ENCODE measurements around the gene DOK6. TPM values are rescaled to one million over a fixed set of nuclear protein-coding genes. Genes with fewer than 3 reads are reported as not detected.

The DOK6 gene
- polyA plus RNA-seq, 1 donor = 3.7 TPM

GRCh38 chr18:69754108-69754507 lies 353.4 kb downstream of the DOK6 start:
- no peak for DNase-seq
- Histone ChIP-seq H3K9me3 (ENCODE audit: control insufficient read depth, low read depth, low read length) (no peaks in the 10 kb centered on the region), H3K4me1 (ENCODE audit: control insufficient read depth, insufficient read depth, low read length) (no peaks in the 10 kb centered on the region), H3K4me3 (ENCODE audit: low read length) (no peak overlapping the region), H3K27me3 (ENCODE audit: control insufficient read depth, insufficient read depth, low read length) (no peaks in the 10 kb centered on the region), H3K27ac (ENCODE audit: low read length) (no peak overlapping the region), H3K36me3 (ENCODE audit: control insufficient read depth, insufficient read depth, low read length) (no peaks in the 10 kb centered on the region)
- WGBS (ENCODE audit: insufficient coverage, low lambda C conversion rate) = no CpG with 5 or more reads among the region's 3 CpGs

GRCh38 chr18:69755041-69755440 lies 354.4 kb downstream of the DOK6 start:
- Histone ChIP-seq H3K4me1 (ENCODE audit: control insufficient read depth, insufficient read depth, low read length) (no peaks in the 10 kb centered on the region), H3K27ac (ENCODE audit: low read length) (no peak overlapping the region), H3K27me3 (ENCODE audit: control insufficient read depth, insufficient read depth, low read length) (no peaks in the 10 kb centered on the region), H3K36me3 (ENCODE audit: control insufficient read depth, insufficient read depth, low read length) (no peaks in the 10 kb centered on the region), H3K4me3 (ENCODE audit: low read length) (no peak overlapping the region), H3K9me3 (ENCODE audit: control insufficient read depth, low read depth, low read length) (no peaks in the 10 kb centered on the region)
- no peak for DNase-seq
- WGBS (ENCODE audit: insufficient coverage, low lambda C conversion rate) = 100% methylated on average over 2 of the region's 2 CpGs

- WGBS (ENCODE audit: insufficient coverage, low lambda C conversion rate) = no CpG with 5 or more reads among the region's 6 CpGs
- Histone ChIP-seq H3K27ac (ENCODE audit: low read length) (no peak overlapping the region), H3K27me3 (ENCODE audit: control insufficient read depth, insufficient read depth, low read length) (no peaks in the 10 kb centered on the region), H3K4me1 (ENCODE audit: control insufficient read depth, insufficient read depth, low read length) (no peaks in the 10 kb centered on the region), H3K9me3 (ENCODE audit: control insufficient read depth, low read depth, low read length) (no peaks in the 10 kb centered on the region), H3K36me3 (ENCODE audit: control insufficient read depth, insufficient read depth, low read length) (no peaks in the 10 kb centered on the region), H3K4me3 (ENCODE audit: low read length) (no peak overlapping the region)
- no peak for DNase-seq
Observed at GRCh38 chr18:69755856-69756496, 355.3 kb downstream of the DOK6 start.

- 80% methylated on average over 1 of the region's 6 CpGs for WGBS (ENCODE audit: insufficient coverage, low lambda C conversion rate)
- Histone ChIP-seq H3K9me3 (ENCODE audit: control insufficient read depth, low read depth, low read length) (no peaks in the 10 kb centered on the region), H3K27me3 (ENCODE audit: control insufficient read depth, insufficient read depth, low read length) (no peaks in the 10 kb centered on the region), H3K4me1 (ENCODE audit: control insufficient read depth, insufficient read depth, low read length) (no peaks in the 10 kb centered on the region), H3K27ac (ENCODE audit: low read length) (no peak overlapping the region), H3K36me3 (ENCODE audit: control insufficient read depth, insufficient read depth, low read length) (no peaks in the 10 kb centered on the region), H3K4me3 (ENCODE audit: low read length) (no peak overlapping the region)
- no peak for DNase-seq
Observed at GRCh38 chr18:69757733-69758132, 357.0 kb downstream of the DOK6 start.

GRCh38 chr18:69758458-69758857 lies 357.8 kb downstream of the DOK6 start:
- Histone ChIP-seq H3K9me3 (ENCODE audit: control insufficient read depth, low read depth, low read length) (no peaks in the 10 kb centered on the region), H3K36me3 (ENCODE audit: control insufficient read depth, insufficient read depth, low read length) (no peaks in the 10 kb centered on the region)

GRCh38 chr18:69759046-69759445 lies 358.4 kb downstream of the DOK6 start:
- Histone ChIP-seq H3K9me3 (ENCODE audit: control insufficient read depth, low read depth, low read length) (no peaks in the 10 kb centered on the region), H3K27ac (ENCODE audit: low read length) (no peak overlapping the region), H3K4me3 (ENCODE audit: low read length) (no peak overlapping the region), H3K36me3 (ENCODE audit: control insufficient read depth, insufficient read depth, low read length) (no peaks in the 10 kb centered on the region), H3K27me3 (ENCODE audit: control insufficient read depth, insufficient read depth, low read length) (no peaks in the 10 kb centered on the region), H3K4me1 (ENCODE audit: control insufficient read depth, insufficient read depth, low read length) (no peaks in the 10 kb centered on the region)
- WGBS (ENCODE audit: insufficient coverage, low lambda C conversion rate) = no CpG with 5 or more reads among the region's 2 CpGs
- DNase-seq = no peak

More at GRCh38 chr18:69758458-69758857, 357.8 kb downstream of the DOK6 start:
- DNase-seq = no peak
- no peak overlapping the region for H3K27ac ChIP-seq (ENCODE audit: low read length)
- H3K27me3 ChIP-seq (ENCODE audit: control insufficient read depth, insufficient read depth, low read length) = no peaks in the 10 kb centered on the region
- H3K4me3 ChIP-seq (ENCODE audit: low read length) = no peak overlapping the region
- no peaks in the 10 kb centered on the region for H3K4me1 ChIP-seq (ENCODE audit: control insufficient read depth, insufficient read depth, low read length)

- 100% methylated on average over 2 of the region's 4 CpGs for WGBS (ENCODE audit: insufficient coverage, low lambda C conversion rate)
- H3K9me3 ChIP-seq (ENCODE audit: control insufficient read depth, low read depth, low read length) = no peaks in the 10 kb centered on the region
Observed at GRCh38 chr18:69763002-69763401, 362.3 kb downstream of the DOK6 start.

GRCh38 chr18:69763821-69764220 lies 363.1 kb downstream of the DOK6 start:
- Histone ChIP-seq H3K36me3 (ENCODE audit: control insufficient read depth, insufficient read depth, low read length) (no peaks in the 10 kb centered on the region), H3K4me1 (ENCODE audit: control insufficient read depth, insufficient read depth, low read length) (no peaks in the 10 kb centered on the region), H3K9me3 (ENCODE audit: control insufficient read depth, low read depth, low read length) (no peaks in the 10 kb centered on the region), H3K27me3 (ENCODE audit: control insufficient read depth, insufficient read depth, low read length) (no peaks in the 10 kb centered on the region), H3K4me3 (ENCODE audit: low read length) (no peak overlapping the region), H3K27ac (ENCODE audit: low read length) (no peak overlapping the region)
- DNase-seq = no peak
- WGBS (ENCODE audit: insufficient coverage, low lambda C conversion rate) = no CpG with 5 or more reads among the region's 5 CpGs

More at GRCh38 chr18:69763002-69763401, 362.3 kb downstream of the DOK6 start:
- Histone ChIP-seq H3K4me1 (ENCODE audit: control insufficient read depth, insufficient read depth, low read length) (no peaks in the 10 kb centered on the region), H3K27me3 (ENCODE audit: control insufficient read depth, insufficient read depth, low read length) (no peaks in the 10 kb centered on the region), H3K4me3 (ENCODE audit: low read length) (no peak overlapping the region), H3K36me3 (ENCODE audit: control insufficient read depth, insufficient read depth, low read length) (no peaks in the 10 kb centered on the region), H3K27ac (ENCODE audit: low read length) (no peak overlapping the region)
- no peak for DNase-seq

GRCh38 chr18:69770238-69770637 lies 369.6 kb downstream of the DOK6 start:
- Histone ChIP-seq H3K27ac (ENCODE audit: low read length) (no peak overlapping the region), H3K36me3 (ENCODE audit: control insufficient read depth, insufficient read depth, low read length) (no peaks in the 10 kb centered on the region), H3K4me3 (ENCODE audit: low read length) (no peak overlapping the region), H3K27me3 (ENCODE audit: control insufficient read depth, insufficient read depth, low read length) (no peaks in the 10 kb centered on the region), H3K9me3 (ENCODE audit: control insufficient read depth, low read depth, low read length) (no peaks in the 10 kb centered on the region), H3K4me1 (ENCODE audit: control insufficient read depth, insufficient read depth, low read length) (no peaks in the 10 kb centered on the region)
- no peak for DNase-seq
- WGBS (ENCODE audit: insufficient coverage, low lambda C conversion rate) = 8% methylated on average over 2 of the region's 4 CpGs

GRCh38 chr18:69774831-69775230 lies 374.1 kb downstream of the DOK6 start:
- Histone ChIP-seq H3K9me3 (ENCODE audit: control insufficient read depth, low read depth, low read length) (no peaks in the 10 kb centered on the region), H3K27ac (ENCODE audit: low read length) (no peak overlapping the region), H3K4me3 (ENCODE audit: low read length) (no peak overlapping the region), H3K36me3 (ENCODE audit: control insufficient read depth, insufficient read depth, low read length) (no peaks in the 10 kb centered on the region), H3K4me1 (ENCODE audit: control insufficient read depth, insufficient read depth, low read length) (no peaks in the 10 kb centered on the region), H3K27me3 (ENCODE audit: control insufficient read depth, insufficient read depth, low read length) (no peaks in the 10 kb centered on the region)
- no peak for DNase-seq
- WGBS (ENCODE audit: insufficient coverage, low lambda C conversion rate) = no CpG with 5 or more reads among the region's 3 CpGs

GRCh38 chr18:69777248-69777647 lies 376.6 kb downstream of the DOK6 start:
- no peaks in the 10 kb centered on the region for H3K9me3 ChIP-seq (ENCODE audit: control insufficient read depth, low read depth, low read length)
- H3K36me3 ChIP-seq (ENCODE audit: control insufficient read depth, insufficient read depth, low read length) = no peaks in the 10 kb centered on the region
- H3K27ac ChIP-seq (ENCODE audit: low read length) = no peak overlapping the region
- H3K4me1 ChIP-seq (ENCODE audit: control insufficient read depth, insufficient read depth, low read length) = no peaks in the 10 kb centered on the region
- no peak for DNase-seq
- no peaks in the 10 kb centered on the region for H3K27me3 ChIP-seq (ENCODE audit: control insufficient read depth, insufficient read depth, low read length)
- H3K4me3 ChIP-seq (ENCODE audit: low read length) = no peak overlapping the region

Measured in large intestine (tissue), 3 donors.